Sciatic nerve (tissue), 2 donors: ENCODE results near the gene GABRB3. TPM values are rescaled to one million over a fixed set of nuclear protein-coding genes. Genes with fewer than 3 reads are reported as not detected.
A peak's percentile ranks its signal among the peaks of the same experiment; 100 is the strongest.

Experiments used
- ATAC-seq: fragments of 200-7000 bp; cut with Tn5 transposase; one replicate; pipeline ENCODE4 v1.9.1; 2020; ENCODE audit warnings: mild to moderate bottlenecking, moderate library complexity
- DNase-seq: peaks from one replicate; pipeline ENCODE4 v3.0.0-alpha.2; 2020; ENCODE audit warnings: low spot score
- intact Hi-C: fragments of 100-400 bp; cut with DNase I; formaldehyde crosslinking; loops from one replicate; pipeline ENCODE4 v1.14.2; 2022
- total RNA-seq: library from RNA; stranded (reverse); fragmentation: NEBNext Ultra II Directional; extraction: Animal tissue kit (Norgen Biotek cat#: 25700); gene quantifications from one replicate; pipeline ENCODE4 v1.2.1, GENCODE V29; 2021
- donor health status: DM: no; HTN: no; CAD: no.
- donor health status: DM: no; HTN: no; CAD: no.

Gene GABRB3
- 4.5 TPM for total RNA-seq

DNA sequence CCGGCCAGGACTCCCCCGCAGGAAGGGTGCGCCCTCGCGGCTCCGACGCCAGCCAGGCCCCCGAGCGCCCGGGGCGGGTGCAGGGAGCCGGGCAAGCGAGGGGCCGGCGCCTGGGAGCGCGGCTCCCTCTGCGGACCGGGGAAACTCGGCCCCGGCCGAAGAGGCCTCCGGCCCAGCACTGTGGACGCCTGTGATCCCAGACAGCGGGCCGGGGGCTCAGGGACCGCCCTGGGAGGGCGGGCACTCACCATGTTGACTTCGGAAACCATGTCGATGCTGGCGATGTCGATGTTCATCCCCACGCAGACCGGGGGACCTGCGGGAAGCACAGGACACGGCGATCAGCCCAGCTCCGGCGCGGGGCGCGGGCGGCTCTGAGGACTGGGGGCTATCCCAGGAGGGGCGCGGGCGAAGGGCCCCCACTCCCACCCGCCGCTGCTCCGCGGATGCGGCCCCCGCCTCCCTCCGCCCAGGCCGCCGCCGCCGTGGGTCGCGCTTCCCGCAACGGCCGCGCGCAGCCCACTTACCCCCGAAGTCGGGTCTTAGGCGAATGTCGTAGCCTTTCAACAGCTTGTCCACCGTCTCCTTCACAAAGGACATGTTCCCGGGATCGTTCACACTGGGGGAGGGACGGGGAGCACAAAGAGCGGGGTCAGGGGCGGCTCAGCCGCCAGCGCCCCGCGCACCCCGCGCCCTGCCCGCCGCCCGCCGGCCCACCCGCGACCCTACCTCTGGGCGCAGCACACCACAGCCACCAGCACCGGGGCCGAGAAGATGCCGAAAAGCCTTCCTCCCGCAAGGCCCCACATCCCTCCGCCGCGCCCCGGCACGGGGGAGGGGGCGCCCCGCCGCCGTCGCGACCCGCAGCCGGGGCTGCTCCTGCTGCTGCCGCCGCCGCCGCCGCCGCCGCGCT, at the start of gene GABRB3:
GABRB3 (minus strand) TSS at position 913 of the 913 bp plus-strand sequence.
- intact Hi-C loops, result no loop called here
- no peak for DNase-seq
- ATAC-seq, result no peak

DNA sequence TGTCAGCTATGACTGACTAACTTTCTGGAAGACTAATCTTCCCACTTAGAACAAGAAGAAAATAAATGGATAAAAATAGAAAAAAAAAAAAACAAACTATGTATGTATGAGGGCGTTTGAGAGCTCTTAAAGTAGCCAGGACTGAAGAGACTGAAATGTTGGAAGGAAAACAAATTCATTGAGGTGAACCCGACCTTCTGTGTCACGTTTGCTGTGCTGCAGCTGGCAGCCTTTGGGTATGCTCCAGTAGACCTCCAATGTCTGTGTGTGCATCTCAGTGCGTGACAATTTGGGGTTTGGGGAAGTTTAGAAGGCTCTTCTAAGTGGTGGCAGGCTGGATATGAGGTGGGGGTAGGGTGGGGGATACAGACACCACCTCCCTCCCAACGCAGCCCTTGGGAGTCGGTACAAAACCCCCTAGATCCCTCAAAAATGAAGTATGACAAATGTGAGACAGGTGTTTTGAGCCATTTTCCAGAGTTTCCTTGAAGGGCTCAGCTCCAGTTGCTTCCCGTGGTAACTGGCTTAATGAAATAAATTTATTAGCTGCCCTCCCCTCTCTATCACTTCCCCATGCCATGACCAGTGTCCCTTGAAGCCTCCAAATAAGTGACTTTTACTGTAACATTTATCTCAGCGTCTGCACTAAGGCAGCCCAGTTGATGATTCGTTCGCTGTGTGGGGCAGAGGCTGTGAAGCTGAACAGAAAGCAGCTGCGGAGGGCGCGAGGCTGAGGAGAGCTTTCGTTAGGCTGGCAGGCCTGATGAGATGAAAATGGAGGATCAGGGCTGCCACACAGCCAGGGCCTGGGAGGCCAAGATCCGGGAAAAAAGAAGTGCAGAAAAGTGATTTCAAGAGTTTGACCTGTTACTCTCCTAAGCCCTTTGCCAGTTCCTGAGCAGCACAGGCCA, 34.9 kb upstream of the GABRB3 start:
- no peak for ATAC-seq
- no peak for DNase-seq
- intact Hi-C loops, result no loop called here

DNA sequence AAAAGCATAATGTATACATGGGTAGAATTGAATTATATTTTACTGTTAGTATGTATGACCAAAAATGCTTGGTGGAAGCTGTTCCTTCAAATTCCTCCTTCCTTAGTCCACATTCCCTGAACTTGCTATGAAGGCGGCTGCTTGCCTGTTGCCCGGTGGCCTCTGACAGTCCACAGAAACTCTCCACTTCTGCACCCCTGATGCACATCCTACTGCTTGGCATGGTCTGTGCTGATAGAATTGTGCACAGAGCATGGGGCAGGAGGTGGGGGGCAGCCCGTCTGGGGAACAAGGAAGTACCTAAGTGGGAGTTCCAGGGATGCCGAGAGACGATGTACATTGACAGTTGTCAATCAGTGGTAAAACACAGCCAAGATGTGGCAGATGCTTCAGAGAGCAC, 33.7 kb upstream of the GABRB3 start:
- no peak for DNase-seq
- intact Hi-C loops, result no loop called here
- ATAC-seq, result no peak

DNA sequence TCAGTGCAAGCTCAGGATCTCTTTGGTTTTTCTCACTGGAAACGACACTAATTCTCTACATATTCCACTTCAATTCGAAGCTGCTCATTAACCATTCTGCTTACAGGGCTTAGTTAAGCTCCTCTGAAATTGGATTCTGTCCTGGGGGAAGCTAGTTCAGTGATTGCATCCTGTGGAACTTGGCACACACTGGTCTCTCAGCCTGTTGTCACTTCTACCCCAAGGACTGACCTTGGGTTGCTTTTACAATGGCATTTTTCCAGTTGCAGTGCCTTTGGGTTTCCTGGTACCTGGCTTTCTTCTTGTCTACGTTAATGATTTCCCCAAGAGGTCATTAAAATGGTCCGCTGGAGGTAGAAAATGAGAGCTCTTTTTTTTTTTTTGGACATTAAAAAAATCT, 33.3 kb upstream of the GABRB3 start:
- intact Hi-C loops, result no loop called here
- DNase-seq, result no peak
- ATAC-seq, result no peak

DNA sequence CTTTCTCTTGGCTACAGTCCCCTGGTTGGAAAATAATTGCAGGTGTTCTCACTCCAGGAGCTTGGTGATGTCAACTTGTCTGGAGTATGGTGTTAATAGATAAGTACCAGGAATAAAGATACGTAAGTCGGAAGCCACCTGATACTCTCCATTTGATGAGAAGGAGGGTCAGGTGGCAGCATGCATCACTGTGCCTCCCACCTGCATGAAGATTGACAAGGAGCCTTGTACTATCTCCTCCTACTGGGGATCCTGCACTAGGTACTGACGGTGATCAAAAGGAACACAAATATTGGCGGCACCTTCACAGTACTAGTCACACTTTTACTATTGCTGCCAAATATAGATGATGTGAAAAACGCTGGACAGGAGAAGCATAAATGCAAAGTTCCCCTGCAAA, 32.6 kb upstream of the GABRB3 start:
- intact Hi-C loops, result no loop called here
- DNase-seq (no peak), ATAC-seq (no peak)

DNA sequence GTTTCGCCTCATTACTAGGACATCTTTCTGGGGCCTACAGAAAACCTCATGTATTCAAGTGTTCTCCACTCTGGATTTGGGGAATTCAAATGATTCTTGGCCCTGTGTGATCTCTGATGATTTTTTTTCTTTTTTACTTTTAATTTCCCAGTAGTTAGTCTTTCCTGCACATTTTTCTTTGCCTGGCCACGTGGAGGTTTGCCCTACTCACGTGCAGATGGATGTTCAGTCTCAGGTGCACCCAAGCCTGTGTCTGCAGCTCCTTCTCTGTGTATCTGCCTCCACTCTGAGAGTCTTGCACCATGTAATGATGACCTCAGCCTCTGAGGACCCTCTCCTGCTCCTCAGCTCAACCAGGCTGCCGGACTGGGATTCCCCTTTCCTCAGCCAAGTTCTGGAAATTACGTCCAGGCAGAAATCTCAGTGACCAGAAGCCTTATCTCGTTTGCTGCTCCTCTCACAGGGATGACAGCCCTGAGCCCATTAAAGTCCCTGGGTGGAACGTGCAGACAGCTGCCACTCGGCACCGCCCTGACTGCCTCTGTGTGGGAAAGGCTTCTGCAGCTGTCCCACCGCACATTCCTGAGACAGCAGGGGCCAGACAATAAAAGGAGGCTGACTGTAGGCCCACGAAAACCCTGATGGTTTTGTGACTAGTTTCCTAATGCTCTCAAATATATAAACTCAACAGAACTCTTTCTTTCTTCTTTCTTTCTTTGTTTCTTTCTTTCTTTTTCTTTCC, 31.4 kb upstream of the GABRB3 start:
- no peak for ATAC-seq
- no peak for DNase-seq
- intact Hi-C loops, result no loop called here

DNA sequence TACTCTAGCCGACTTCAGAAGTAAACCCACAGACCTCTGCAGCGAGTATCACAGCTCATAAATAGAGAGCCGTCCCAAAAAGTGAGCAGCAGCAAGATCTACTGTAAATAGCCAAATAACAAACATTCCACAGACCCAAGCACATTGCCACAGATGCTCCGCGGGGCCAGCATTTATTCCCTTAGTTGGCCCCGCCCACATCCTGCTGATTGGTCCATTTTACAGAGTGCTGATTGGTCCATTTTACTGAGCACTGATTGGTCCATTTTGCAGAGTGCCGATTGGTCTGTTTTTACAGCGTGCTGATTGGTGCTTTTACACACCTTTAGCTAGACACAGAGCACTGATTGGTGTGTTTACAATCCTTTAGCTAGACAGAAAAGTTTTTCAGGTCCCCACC, 17.3 kb upstream of the GABRB3 start:
- DNase-seq (no peak), ATAC-seq (no peak)
- intact Hi-C loops, result no loop called here

DNA sequence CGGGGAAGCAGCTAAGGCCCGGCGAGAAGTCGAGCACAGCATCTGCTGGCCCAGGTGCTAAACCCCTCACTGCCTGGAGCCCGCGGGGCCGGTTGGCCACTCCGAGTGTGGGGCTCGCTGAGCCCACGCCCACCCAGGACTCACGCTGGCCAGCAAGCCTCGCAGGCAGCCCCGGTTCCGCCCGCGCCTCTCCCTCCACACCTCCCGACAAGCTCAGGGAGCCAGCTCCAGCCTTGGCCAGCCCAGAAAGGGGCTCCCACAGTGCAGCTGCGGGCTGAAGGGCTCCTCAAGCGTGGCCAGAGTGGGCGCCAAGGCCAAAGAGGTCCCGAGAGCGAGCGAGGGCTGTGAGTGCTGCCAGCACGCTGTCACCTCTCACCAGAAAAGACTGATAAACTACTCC, 8.9 kb upstream of the GABRB3 start:
- intact Hi-C loops, result no loop called here
- ATAC-seq (no peak), DNase-seq (no peak)

DNA sequence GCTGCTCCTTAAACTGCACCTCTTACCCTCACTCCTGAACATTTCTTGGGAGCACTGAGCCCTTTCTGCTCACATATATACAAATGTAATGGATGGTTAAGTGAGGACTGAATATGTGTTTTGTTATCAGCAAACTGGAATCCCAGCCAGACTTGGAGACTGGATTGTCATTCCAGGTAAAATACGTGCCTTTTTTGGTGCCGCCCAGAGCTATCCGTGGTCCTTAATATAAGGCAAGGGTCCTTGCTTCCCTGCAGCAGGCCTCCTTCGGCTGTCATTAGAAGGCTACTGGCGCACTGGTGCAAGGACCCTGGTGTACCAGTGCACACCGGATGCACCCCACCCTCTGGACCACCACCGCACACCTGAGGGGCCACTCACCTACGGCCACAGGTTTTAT, 1.1 kb upstream of the GABRB3 start:
- intact Hi-C loops, result no loop called here
- DNase-seq, result no peak
- no peak for ATAC-seq

DNA sequence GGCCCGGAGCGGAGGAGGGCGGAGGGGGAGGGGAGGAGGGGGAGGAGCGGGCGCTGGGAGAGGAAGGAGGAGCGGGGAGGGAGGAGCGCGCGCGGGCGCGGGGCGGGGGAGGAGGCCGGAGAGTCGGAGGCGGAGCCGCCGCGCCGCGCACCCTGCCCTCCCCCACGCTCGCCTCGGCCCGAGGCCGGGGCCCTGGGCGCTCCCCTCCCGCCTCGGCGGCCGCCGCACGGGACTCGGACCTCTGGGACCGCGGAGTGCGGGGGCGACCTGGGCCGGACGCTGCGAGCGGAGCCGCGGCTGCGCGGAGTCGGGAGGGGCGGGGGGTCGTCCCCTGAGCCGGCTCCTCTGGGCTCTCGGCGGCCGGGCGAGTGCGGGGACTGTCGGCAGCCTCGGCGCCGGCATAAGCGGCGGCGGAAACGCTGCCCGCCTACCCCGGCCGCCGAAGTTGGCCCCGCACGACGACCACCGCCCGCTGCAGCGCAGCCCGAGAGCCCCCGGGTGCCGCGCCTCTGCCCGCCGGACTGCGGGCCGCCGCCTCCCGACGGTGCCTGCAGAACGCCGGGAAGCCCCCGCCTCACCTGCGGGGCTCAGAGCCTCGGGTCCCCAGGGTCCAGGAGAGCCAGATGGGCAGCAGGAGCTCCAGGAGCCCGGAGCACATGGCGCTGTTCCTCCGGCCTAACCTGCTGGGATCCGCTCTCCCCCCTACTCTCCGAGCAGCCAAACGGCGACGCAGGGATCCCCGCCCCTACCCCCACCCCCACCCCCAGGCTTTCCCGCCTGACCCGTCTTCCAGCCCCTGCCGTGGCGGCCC, 406 bp upstream of the GABRB3 start:
- intact Hi-C loops, result no loop called here
- DNase-seq (peak; percentile 70), ATAC-seq (peak; percentile 63)

DNA sequence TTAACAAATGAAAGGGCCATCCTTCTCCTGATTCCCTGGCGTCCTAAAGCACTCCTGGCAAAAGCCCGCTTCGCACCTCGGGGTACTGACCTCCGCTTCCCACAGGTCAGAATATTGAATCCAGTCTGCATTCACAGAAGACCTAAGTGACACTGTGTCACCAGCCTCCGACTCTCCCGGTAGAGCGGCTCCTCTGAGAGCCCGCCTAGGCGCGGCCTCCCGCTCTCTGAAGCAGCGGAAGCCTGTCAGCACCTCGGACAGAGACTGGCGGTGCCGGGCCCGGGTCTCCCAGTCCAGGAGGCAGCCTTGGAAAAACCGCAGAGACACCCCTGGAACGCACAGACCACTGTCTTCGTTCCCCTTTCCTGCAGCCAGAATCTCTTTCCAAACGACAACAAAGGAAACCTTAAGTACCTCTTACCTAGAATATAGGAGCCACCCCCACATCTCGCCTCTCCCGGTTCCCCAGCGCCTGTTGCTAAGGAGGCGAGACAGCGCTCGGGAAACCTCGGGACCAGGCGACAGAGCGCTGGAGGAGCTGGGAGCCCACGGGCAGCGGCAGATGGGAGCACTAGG, 1.2 kb downstream of the GABRB3 start:
- intact Hi-C loops, result no loop called here
- ATAC-seq (no peak), DNase-seq (no peak)

DNA sequence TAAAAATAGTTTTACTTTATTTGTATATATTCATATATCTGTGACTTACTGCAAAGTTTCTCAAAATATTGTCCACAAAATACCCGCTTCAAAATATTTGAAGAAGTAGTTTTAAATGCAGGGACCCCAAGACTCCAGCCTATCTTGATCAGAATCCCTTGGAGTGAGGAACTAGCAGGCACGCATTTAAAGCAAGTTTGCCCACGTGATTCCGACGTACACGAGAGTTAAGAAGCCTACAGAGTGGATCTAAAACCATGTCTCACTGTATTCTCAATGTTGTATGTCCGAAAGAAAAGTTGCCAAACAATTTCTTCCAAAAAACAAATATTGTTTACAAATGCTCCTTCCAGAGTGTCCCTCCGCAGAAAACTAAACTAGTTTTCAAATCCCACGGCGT, 1.7 kb downstream of the GABRB3 start:
- ATAC-seq (no peak), DNase-seq (no peak)
- intact Hi-C loops, result no loop called here

DNA sequence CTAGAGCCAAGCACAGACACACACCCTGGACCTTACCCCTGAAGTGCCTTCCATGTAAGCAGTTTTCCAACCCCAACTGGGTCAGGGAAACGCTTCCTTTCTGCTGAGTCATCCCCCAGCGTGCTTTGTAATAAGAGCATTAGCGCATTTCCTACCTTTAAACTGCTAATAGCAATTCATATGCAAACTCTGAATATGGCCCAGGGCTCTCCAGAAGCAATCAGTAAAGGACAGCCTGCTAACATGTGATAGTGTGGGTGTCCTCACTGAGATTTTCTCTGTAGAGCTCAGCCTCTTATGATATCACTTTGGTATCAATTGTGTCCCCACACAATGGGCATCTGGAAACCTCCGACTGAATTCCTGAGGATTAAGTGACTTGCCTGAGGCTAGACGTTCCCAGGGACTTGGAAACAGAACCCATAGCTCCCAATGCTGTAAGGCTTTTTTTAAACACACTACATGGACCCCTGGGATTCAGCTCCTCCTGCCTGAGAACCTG, 5.6 kb downstream of the GABRB3 start:
- intact Hi-C loops, result no loop called here
- DNase-seq (no peak), ATAC-seq (no peak)

DNA sequence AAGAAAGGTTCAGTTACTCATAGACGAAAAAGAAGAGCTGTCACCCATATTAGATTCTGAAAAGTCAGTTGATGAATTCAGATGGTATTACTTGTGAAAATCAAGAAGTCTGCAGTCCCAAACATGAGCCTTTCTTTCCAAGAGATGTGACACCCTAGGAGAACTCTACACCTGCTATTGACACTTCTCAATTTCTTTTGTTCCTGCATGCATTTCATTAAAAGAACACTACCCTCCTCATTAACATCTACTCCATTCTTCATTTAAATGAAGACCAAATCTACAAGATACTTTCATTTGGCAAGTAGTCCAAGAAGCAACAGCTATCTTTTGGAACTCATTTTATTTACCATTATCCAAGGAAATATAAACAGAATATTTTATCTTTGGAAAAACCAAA, 6.6 kb downstream of the GABRB3 start:
- DNase-seq, result no peak
- no peak for ATAC-seq
- intact Hi-C loops, result no loop called here

DNA sequence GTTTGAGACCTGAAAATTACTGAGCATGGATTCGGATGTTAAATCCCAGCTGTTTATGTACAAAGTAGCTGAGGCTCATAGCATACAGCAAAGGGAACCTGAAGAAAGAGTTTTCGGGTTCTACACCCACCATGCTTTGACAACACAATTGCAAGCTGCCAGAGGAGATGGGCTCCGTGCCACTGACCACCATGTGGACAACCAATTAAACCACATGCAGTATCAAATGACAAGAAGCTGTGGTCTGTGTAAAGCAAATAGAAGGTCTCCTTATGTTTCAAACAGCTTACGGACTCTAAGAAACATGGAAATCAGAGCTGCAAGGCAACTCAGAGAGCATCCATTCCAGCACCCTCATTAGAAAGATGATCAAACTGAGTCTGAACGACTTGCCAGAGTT, 12.9 kb downstream of the GABRB3 start:
- DNase-seq (no peak), ATAC-seq (no peak)

DNA sequence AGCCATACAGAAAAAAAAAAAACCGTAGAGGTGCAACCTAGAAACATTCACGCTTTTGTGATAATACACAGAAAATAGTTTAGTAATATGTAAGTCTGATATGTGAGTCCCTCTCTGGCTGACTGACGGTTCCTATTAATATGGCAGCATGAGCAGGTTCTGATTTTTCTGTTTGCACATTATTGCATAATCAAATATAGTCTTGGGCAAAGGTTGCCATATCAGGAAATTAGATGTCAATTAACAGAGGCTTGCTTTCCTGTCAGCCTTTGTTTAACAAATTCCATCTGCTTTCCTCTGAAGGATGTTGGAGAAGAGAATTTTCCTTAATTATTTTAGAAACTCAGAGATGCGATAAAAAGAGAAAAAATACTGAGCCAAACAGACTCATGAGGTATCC, 14.8 kb downstream of the GABRB3 start:
- ATAC-seq (no peak), DNase-seq (no peak)
- intact Hi-C loops, result no loop called here

More for the DNA sequence above, 12.9 kb downstream of the GABRB3 start:
- intact Hi-C loops, result no loop called here

DNA sequence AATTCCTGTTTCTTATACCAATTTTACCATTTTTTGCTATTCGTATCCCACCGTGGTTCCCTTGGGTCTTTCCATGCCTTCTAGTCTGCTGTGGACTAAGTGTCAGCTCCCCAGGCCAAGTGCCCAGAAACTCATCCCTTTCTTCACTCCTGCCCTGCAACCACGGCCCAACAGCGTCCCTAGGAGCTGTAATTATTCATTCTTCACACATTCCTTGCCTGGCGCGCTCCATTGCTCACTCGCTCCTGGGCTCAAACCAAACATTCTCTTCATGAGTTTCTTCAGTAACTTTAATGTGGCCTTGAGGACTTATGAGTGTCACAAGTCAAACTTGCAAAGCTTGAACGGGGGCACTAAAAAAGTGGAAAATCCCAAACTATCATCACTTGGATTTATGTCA, 15.7 kb downstream of the GABRB3 start:
- no peak for ATAC-seq
- intact Hi-C loops, result no loop called here

DNA sequence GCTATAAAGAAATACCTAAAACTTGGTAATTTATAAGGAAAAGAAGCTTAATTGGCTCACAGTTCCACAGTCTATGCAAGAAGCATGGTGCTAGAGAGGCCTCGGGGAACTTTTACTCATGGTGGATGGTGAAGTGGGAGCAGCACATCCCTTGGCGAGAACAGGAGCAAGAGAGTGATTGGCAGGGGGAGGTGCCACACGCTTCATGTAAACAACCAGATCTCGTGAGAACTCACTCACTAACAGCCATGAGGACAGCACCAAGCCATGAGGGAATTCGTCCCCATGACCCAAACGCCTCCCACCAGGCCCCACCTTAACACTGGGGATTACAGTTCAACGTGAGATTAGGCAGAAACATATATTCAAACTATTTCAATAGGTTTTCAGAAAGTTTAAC, 28.0 kb downstream of the GABRB3 start:
- ATAC-seq (no peak), DNase-seq (no peak)
- intact Hi-C loops, result loop anchor here (5.0 kb wide), 1 partner anchor 818 kb away; no protein-coding TSS in a partner anchor

More for the DNA sequence above, 15.7 kb downstream of the GABRB3 start:
- no peak for DNase-seq
